T-helper 2 cell treated with Interferon-gamma antibody and Interleukin-4, amounts not matched to agents 5 μg/mL and 100 μg/mL, for 36 hours (primary cell): ENCODE data around the gene NME7.
A peak's percentile ranks its signal among the peaks of the same experiment; 100 is the strongest.

ENCODE experiments used
- DNase-seq: peaks from one replicate; pipeline ENCODE4 v3.0.0; 2021; ENCODE audit warnings: low spot score
- H3K27ac Mint-ChIP-seq: one replicate; pipeline ENCODE4 v1.8.0; 2021; ENCODE audit warnings: mild to moderate bottlenecking, mixed read lengths
- H3K27me3 Mint-ChIP-seq: one replicate; pipeline ENCODE4 v1.8.0; 2021; ENCODE audit warnings: low read depth, mixed read lengths
- H3K36me3 Mint-ChIP-seq: one replicate; pipeline ENCODE4 v1.8.0; 2021; ENCODE audit warnings: low read depth, mixed read lengths
- H3K4me1 Mint-ChIP-seq: one replicate; pipeline ENCODE4 v1.8.0; 2021; ENCODE audit warnings: low read depth, mixed read lengths
- H3K4me3 Mint-ChIP-seq: one replicate; pipeline ENCODE4 v1.8.0; 2022; ENCODE audit warnings: mild to moderate bottlenecking, moderate library complexity, mixed read lengths
- H3K9me3 Mint-ChIP-seq: one replicate; pipeline ENCODE4 v1.8.0; 2021; ENCODE audit warnings: mixed read lengths

Gene NME7

GRCh38 chr1:169108863-169109560, 258.6 kb downstream of the NME7 start:
- H3K4me1 Mint-ChIP-seq, result peaks cover 37% of the 10 kb centered on the region
- no peak overlapping the region for H3K27ac Mint-ChIP-seq
- H3K9me3 Mint-ChIP-seq, result no peaks in the 10 kb centered on the region
- H3K27me3 Mint-ChIP-seq, result peaks cover 14% of the 10 kb centered on the region
- DNase-seq, result no peak
- H3K36me3 Mint-ChIP-seq, result peaks cover 11% of the 10 kb centered on the region
- peak overlapping the region; percentile 84 for H3K4me3 Mint-ChIP-seq

GRCh38 chr1:169108223-169108622, 259.4 kb downstream of the NME7 start:
- Mint-ChIP-seq H3K4me3 (peak overlapping the region; percentile 84), H3K9me3 (no peaks in the 10 kb centered on the region), H3K27ac (no peak overlapping the region), H3K27me3 (peaks cover 14% of the 10 kb centered on the region), H3K36me3 (peaks cover 11% of the 10 kb centered on the region), H3K4me1 (peaks cover 37% of the 10 kb centered on the region)
- no peak for DNase-seq

DNA sequence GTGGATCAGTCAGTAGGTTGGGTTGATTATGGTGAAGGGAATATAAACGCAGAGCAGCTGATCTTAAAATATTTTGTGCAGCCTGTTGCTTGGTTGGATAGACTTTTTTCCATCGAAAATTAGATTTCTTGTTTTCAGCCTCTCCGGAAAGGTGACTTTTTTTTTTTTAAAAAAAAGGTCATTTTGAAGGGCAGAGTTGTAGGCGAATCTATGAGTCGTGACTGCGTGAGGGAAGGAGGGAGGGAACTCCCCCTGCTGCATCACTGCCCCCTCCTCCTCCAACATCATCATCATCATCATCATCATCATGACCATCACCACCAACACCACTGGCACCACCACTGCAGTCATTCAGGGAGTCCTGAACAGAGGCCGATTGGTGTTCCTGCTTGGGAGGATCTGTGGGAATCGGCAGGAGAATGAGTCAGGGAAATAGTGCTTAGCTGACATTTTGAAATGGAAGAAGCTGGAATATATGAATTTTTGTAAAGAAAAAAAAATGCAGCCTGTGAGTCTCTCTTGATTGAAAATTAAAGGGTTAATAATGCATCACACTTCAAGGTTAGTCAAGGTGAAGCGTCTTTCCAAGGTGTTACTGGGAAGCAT, 259.9 kb downstream of the NME7 start:
- Mint-ChIP-seq H3K27me3 (peaks cover 14% of the 10 kb centered on the region), H3K4me1 (peaks cover 37% of the 10 kb centered on the region), H3K9me3 (no peaks in the 10 kb centered on the region), H3K36me3 (peaks cover 11% of the 10 kb centered on the region), H3K27ac (peak overlapping the region; percentile 37), H3K4me3 (peak overlapping the region; percentile 84)
- peak; percentile 40 for DNase-seq

DNA sequence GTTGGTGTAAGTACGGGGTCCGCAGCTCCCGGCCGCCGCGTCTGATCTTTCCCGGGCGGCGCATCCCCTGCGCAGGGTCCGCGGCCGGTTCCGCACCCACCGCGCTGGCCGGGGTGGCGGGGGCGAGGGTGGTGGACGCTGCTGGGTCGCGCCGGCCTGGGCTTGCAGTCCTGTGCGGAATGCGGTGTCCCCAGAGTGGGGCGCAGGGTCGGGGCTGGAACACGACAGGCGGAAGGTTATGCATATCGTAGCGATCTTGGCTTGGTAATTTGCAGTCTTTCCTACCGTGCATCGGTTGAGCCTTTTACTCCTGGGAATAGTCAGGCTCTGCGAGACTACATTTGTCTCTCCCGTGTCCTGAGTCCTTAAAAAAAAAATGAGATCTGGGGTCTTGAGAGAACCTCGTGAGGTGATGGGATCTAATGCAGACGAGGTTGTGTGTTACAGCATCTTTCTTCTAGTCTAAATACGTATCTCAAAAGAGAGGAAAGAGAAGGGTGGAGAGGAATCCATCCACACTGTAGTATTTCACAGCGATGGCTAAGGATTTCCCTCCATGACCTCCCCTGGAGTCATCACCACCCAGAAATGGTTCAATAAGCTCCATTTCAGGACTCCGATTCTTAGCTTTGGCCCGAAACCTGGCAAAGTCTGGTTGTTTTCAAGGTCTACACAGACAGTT, 260.5 kb downstream of the NME7 start:
- peaks cover 37% of the 10 kb centered on the region for H3K4me1 Mint-ChIP-seq
- H3K4me3 Mint-ChIP-seq, result peak overlapping the region; percentile 84
- no peaks in the 10 kb centered on the region for H3K9me3 Mint-ChIP-seq
- peak; percentile 17 for DNase-seq
- peaks cover 16% of the 10 kb centered on the region for H3K27me3 Mint-ChIP-seq
- H3K36me3 Mint-ChIP-seq, result peaks cover 6% of the 10 kb centered on the region
- peak overlapping the region; percentile 37 for H3K27ac Mint-ChIP-seq

DNA sequence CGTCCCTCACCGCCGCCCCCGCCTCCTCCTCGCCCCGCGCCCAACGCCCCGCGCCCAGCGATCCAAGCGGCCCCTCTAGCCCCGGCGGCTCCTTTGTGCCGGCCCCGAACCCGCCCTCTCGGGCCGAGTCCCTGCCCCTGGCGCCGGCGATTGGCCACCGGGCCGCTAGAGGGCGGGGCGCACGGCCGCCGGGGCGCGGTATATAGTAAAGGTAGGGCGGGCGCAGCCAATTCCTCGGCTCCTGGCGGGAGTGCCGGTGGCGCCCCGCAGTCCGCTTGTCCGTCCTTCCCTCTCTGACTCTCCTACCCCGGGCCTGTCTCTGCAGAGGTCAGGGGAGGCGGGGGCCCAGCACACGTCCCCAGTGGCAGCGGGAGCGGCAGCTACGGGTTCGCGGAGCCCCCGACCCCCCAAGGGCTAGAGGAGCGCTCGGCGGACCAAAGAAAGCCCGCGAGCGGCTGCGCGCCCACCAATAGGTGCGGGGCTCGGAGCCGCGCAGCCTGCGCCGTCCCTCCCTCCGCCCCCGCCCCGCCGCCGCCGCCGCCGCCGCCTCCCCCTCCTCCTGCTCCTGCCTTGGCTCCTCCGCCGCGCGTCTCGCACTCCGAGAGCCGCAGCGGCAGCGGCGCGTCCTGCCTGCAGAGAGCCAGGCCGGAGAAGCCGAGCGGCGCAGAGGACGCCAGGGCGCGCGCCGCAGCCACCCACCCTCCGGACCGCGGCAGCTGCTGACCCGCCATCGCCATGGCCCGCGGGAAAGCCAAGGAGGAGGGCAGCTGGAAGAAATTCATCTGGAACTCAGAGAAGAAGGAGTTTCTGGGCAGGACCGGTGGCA, 261.3 kb downstream of the NME7 start, which contains the start of gene ATP1B1:
Gene ATP1B1 (plus strand): TSS at position 596 of the 826 bp plus-strand sequence. CDS start 140 bp downstream, at position 736.
- Mint-ChIP-seq H3K27me3 (peaks cover 16% of the 10 kb centered on the region), H3K4me1 (peaks cover 37% of the 10 kb centered on the region), H3K36me3 (peaks cover 4% of the 10 kb centered on the region), H3K27ac (peak within 1 kb of the TSS; percentile 58), H3K4me3 (peak within 1 kb of the TSS; percentile 89), H3K9me3 (no peaks in the 10 kb centered on the region)
- DNase-seq, result peak; percentile 87

DNA sequence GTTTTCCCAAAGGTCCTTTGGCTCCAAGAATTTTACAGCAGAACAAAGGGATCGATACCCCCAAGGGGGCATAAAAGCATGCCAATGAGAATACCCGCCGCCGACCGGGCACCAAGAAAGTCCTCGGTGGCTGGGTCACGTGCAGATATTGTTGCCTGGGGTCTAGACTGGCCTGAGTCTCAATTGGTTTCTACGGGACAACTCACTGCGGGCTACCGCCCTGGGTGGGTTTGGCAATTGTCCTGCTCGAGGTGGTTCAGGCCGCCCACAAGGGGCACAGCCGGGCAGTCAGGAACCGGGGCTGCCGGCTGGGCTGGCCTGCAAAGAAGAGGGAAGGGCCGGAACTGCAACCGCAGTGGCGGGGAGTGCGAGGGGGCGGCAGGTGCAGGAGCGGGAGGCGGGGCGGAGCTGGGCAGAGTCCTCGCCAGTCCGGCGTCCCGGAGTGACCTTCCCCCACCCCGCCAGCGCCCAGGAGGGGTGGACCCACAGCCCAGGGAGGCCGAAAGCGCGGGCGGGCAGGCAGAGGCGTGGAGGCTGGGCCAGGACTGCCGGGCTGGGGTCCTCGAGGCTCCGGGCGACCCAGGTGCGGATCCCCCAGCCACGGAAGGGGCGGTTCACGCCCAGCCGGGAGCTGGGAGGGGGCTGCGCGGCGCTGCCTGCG, 262.0 kb downstream of the NME7 start:
- DNase-seq, result peak; percentile 42
- H3K9me3 Mint-ChIP-seq, result no peaks in the 10 kb centered on the region
- no peaks in the 10 kb centered on the region for H3K36me3 Mint-ChIP-seq
- H3K27me3 Mint-ChIP-seq, result peaks cover 22% of the 10 kb centered on the region
- H3K27ac Mint-ChIP-seq, result no peak overlapping the region
- H3K4me1 Mint-ChIP-seq, result peaks cover 31% of the 10 kb centered on the region
- H3K4me3 Mint-ChIP-seq, result peak overlapping the region; percentile 69

- Mint-ChIP-seq H3K9me3 (no peaks in the 10 kb centered on the region), H3K4me1 (peaks cover 26% of the 10 kb centered on the region), H3K27ac (no peak overlapping the region), H3K4me3 (peak overlapping the region; percentile 69), H3K27me3 (peaks cover 24% of the 10 kb centered on the region), H3K36me3 (no peaks in the 10 kb centered on the region)
- no peak for DNase-seq
These were observed 262.5 kb downstream of the NME7 start for GRCh38 chr1:169105087-169105433.

DNA sequence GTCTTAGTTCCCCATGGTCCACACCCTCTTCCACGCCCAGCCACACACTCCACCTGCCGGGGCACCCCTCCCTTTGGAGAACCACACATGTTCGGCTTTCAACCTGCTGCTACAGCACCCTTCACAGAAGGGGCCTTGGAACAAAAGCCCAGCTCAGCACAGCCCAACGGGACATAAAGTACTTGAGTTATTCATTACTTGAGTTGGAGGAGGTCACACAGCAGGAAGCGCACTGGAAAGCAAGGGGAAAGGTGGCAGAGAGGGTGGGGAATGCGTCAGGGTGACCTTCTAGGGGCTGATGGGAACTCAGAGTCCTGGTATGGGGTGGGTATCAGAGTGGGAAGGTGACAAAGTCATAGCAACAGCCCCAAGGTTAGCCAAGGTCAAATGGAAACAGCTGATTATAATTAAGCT, 264.1 kb downstream of the NME7 start:
- Mint-ChIP-seq H3K27me3 (peaks cover 24% of the 10 kb centered on the region), H3K4me3 (no peak overlapping the region), H3K36me3 (no peaks in the 10 kb centered on the region), H3K9me3 (no peaks in the 10 kb centered on the region), H3K27ac (no peak overlapping the region), H3K4me1 (peaks cover 15% of the 10 kb centered on the region)
- DNase-seq, result no peak

- H3K4me1 Mint-ChIP-seq, result peaks cover 10% of the 10 kb centered on the region
- no peaks in the 10 kb centered on the region for H3K9me3 Mint-ChIP-seq
- no peak overlapping the region for H3K4me3 Mint-ChIP-seq
- DNase-seq, result no peak
- no peak overlapping the region for H3K27ac Mint-ChIP-seq
- no peaks in the 10 kb centered on the region for H3K36me3 Mint-ChIP-seq
- H3K27me3 Mint-ChIP-seq, result peaks cover 19% of the 10 kb centered on the region
These were observed 264.6 kb downstream of the NME7 start for GRCh38 chr1:169103002-169103401.

DNA sequence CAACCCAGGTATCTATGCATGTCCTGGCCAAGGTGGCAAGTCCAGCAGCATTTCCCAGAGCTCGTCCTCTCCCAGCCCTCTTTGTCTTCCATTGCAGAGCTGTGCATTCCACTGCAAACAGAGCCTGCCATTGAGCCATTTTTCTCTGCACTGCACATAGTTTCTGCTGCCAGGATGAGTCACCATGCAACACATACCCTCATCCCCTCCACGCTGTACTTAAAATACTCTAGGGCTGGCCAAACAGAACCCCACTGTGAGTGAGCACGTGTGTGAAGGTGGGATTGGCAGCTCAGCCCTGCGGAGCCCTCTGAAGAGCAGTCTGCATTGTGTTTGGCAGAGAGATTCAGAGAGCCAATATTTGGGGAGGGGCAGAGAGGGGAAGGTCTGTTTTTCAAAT, 265.0 kb downstream of the NME7 start:
- peaks cover 6% of the 10 kb centered on the region for H3K4me1 Mint-ChIP-seq
- H3K4me3 Mint-ChIP-seq, result no peak overlapping the region
- H3K9me3 Mint-ChIP-seq, result no peaks in the 10 kb centered on the region
- H3K36me3 Mint-ChIP-seq, result no peaks in the 10 kb centered on the region
- H3K27ac Mint-ChIP-seq, result no peak overlapping the region
- H3K27me3 Mint-ChIP-seq, result peaks cover 15% of the 10 kb centered on the region
- DNase-seq, result no peak

DNA sequence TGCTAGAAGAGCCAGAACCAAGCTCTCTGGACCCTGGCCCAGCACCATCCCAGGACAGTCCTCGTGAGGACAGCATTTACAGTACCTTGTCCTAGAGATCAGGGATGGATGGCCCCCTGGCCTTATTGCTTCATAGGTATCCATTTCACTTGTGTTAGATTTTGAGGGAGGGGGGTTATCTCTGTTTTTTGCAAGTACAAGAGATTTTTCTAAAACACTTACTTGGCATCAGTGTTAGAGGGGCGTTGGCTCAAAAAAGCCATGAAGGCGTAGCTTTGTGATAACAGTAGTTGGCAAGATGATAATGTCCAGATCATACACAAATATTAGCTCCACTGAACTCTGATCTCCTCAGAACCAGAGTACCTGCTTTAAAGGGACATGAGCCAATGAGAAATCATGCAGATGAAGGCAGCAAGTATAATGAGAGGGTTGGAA, 266.9 kb downstream of the NME7 start:
- no peak overlapping the region for H3K27ac Mint-ChIP-seq
- H3K9me3 Mint-ChIP-seq, result no peaks in the 10 kb centered on the region
- H3K27me3 Mint-ChIP-seq, result peaks cover 10% of the 10 kb centered on the region
- H3K4me1 Mint-ChIP-seq, result no peaks in the 10 kb centered on the region
- no peak overlapping the region for H3K4me3 Mint-ChIP-seq
- no peaks in the 10 kb centered on the region for H3K36me3 Mint-ChIP-seq
- DNase-seq, result no peak

DNA sequence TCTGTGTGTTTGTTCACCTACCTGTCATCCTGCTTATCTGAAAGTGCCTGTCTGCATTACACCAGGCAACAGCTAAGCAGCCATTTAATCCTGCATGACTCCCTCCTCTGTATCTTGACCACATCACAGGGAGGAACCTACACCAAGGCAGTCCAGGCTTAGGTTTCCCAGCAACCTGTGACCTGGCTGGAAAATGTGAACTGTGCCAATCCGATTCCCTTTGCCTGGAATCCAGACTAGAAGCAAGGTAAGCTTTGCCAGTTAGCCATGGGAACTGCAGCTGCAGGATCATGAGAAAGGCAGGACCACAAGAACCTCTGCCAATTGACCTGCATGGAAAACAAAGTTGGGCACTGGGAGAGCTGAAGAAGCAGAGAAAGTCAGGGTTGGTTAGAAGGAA, 267.4 kb downstream of the NME7 start:
- no peak for DNase-seq
- Mint-ChIP-seq H3K27ac (no peak overlapping the region), H3K36me3 (no peaks in the 10 kb centered on the region), H3K27me3 (peaks cover 10% of the 10 kb centered on the region), H3K9me3 (no peaks in the 10 kb centered on the region), H3K4me3 (no peak overlapping the region), H3K4me1 (no peaks in the 10 kb centered on the region)

- Mint-ChIP-seq H3K9me3 (no peaks in the 10 kb centered on the region), H3K4me3 (no peak overlapping the region), H3K27ac (no peak overlapping the region), H3K27me3 (peaks cover 10% of the 10 kb centered on the region), H3K4me1 (no peaks in the 10 kb centered on the region), H3K36me3 (no peaks in the 10 kb centered on the region)
- no peak for DNase-seq
These were observed 268.0 kb downstream of the NME7 start for GRCh38 chr1:169099561-169099960.
